ENCODE results near the gene TDRD9. TPM values are rescaled to one million over a fixed set of nuclear protein-coding genes. Genes with fewer than 3 reads are reported as not detected.

The TDRD9 gene
- total and polyA plus RNA-seq, 2 of the 4 experiments (the other 2 are of a cell fraction), result 0.07 to 0.18 TPM

- H3K4me1 ChIP-seq (ENCODE audit: control insufficient read depth, insufficient read depth, low read length), result no peaks in the 10 kb centered on the region
- dilution Hi-C loops (cut with HindIII; ENCODE audit: low sequenced_read_pairs, unreplicated experiment), result no loop called here
- H2AFZ ChIP-seq (replicated peaks; ENCODE audit: low read length, poor library complexity), result no peak overlapping the region
- DNase-seq, result no peak
- no peak overlapping the region for H3K18ac ChIP-seq (ENCODE audit: low read depth, low read length)
- TF ChIP-seq SMC3 (IDR thresholded peaks at IDR 0.05; ENCODE audit: low read depth, low read length) (no peak), NFE2L2 (IDR thresholded peaks at IDR 0.05; ENCODE audit: low read depth, low read length) (no peak), USF2 (IDR thresholded peaks at IDR 0.05; ENCODE audit: low read depth, low read length) (no peak), RCOR1 (IDR thresholded peaks at IDR 0.05; ENCODE audit: insufficient replicate concordance, low read length) (no peak), MAFK (IDR thresholded peaks at IDR 0.05; ENCODE audit: low read depth, low read length) (no peak), MAZ (IDR thresholded peaks at IDR 0.05; ENCODE audit: borderline replicate concordance, low read depth, low read length) (no peak), CHD1 (IDR thresholded peaks at IDR 0.05; ENCODE audit: low read depth, low read length) (no peak), FOS (IDR thresholded peaks at IDR 0.05; ENCODE audit: low read depth, low read length) (no peak), MXI1 (IDR thresholded peaks at IDR 0.05; ENCODE audit: borderline replicate concordance, low read depth, low read length) (no peak), RAD21 (IDR thresholded peaks at IDR 0.05; ENCODE audit: low read length) (no peak), CEBPB (IDR thresholded peaks at IDR 0.05; ENCODE audit: low read depth, low read length) (no peak), ELK1 (IDR thresholded peaks at IDR 0.05; ENCODE audit: borderline replicate concordance, low read depth, low read length) (no peak), POLR2A (IDR thresholded peaks at IDR 0.05; ENCODE audit: low read depth, low read length) (no peak), BHLHE40 (IDR thresholded peaks at IDR 0.05; ENCODE audit: low read depth, low read length) (no peak), RFX5 (IDR thresholded peaks at IDR 0.05; ENCODE audit: low read depth, low read length) (no peak)
- TF ChIP-seq, protein P1, sequence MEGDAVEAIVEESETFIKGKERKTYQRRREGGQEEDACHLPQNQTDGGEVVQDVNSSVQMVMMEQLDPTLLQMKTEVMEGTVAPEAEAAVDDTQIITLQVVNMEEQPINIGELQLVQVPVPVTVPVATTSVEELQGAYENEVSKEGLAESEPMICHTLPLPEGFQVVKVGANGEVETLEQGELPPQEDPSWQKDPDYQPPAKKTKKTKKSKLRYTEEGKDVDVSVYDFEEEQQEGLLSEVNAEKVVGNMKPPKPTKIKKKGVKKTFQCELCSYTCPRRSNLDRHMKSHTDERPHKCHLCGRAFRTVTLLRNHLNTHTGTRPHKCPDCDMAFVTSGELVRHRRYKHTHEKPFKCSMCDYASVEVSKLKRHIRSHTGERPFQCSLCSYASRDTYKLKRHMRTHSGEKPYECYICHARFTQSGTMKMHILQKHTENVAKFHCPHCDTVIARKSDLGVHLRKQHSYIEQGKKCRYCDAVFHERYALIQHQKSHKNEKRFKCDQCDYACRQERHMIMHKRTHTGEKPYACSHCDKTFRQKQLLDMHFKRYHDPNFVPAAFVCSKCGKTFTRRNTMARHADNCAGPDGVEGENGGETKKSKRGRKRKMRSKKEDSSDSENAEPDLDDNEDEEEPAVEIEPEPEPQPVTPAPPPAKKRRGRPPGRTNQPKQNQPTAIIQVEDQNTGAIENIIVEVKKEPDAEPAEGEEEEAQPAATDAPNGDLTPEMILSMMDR (conservative IDR thresholded peaks at IDR 0.05; ENCODE audit: low read depth, low read length), result no peak
- H3K27ac ChIP-seq (ENCODE audit: insufficient read depth, low read length), result no peak overlapping the region
- H4K8ac ChIP-seq (ENCODE audit: low read depth in 2 of 2, low read length in 2 of 2), result no peak overlapping the region
- H3K9me3 ChIP-seq (ENCODE audit: control insufficient read depth, insufficient read depth, low read length), result 0 out of 2 replicates have a peak, but pooled peaks cover 2% of the 10 kb centered on the region
- H3K36me3 ChIP-seq (ENCODE audit: control insufficient read depth, insufficient read depth, low read length), result no peaks in the 10 kb centered on the region
- ChIA-PET POLR2A (ENCODE audit: unreplicated experiment) (no interaction called here), CTCF (interaction anchor here (1.2 kb wide), 2 partner anchors 9 to 14 kb away, joined by 3 to 5 read pairs; no protein-coding TSS in a partner anchor)
- no TSS peak for BruUV-seq (replicated peaks)
- no peak overlapping the region for H3K23ac ChIP-seq (ENCODE audit: low read depth, low read length)
- H2BK120ac ChIP-seq (ENCODE audit: low read depth, low read length), result no peak overlapping the region
- no peak overlapping the region for H3K4me3 ChIP-seq (ENCODE audit: insufficient read depth, low read depth, low read length)
- H2AK9ac ChIP-seq (replicated peaks; ENCODE audit: low read depth, low read length, poor library complexity), result no peak overlapping the region
- no peak for ATAC-seq (ENCODE audit: low read depth)
- no peak overlapping the region for H4K5ac ChIP-seq (ENCODE audit: low read depth, low read length)
- H3K56ac ChIP-seq (ENCODE audit: extremely low read depth, insufficient read depth, low read length), result no peak overlapping the region
- no peak overlapping the region for H3K4ac ChIP-seq (ENCODE audit: low read depth, low read length)
- no peak overlapping the region for H2AK5ac ChIP-seq (ENCODE audit: low read depth, low read length)
- H3K9ac ChIP-seq (ENCODE audit: low read depth, low read length), result no peak overlapping the region
- peaks cover 2% of the 10 kb centered on the region for H3K27me3 ChIP-seq (ENCODE audit: control insufficient read depth, insufficient read depth, low read length)
- H3K9me1 ChIP-seq (ENCODE audit: insufficient read depth, low read length), result no peaks in the 10 kb centered on the region
- H4K20me1 ChIP-seq (ENCODE audit: insufficient read depth, low read length), result no peaks in the 10 kb centered on the region; the same call in 1 of the 2 replicates
- no peak overlapping the region for H3K14ac ChIP-seq (replicated peaks; ENCODE audit: low read depth, low read length)
- H2BK15ac ChIP-seq (ENCODE audit: low read depth, low read length), result no peak overlapping the region
- H2BK20ac ChIP-seq (ENCODE audit: low read depth, low read length), result no peak overlapping the region
- no peak overlapping the region for H2BK5ac ChIP-seq (ENCODE audit: low read depth, low read length, poor library complexity, severe bottlenecking)
- in situ Hi-C loops (cut with MboI; ENCODE audit: low sequenced_read_pairs), result no loop called here
- WGBS, 2 experiments (ENCODE audit: extremely low coverage in 2 of 2, insufficient read length in 1 of 2), result 88% methylated on average over 4 of the region's 14 CpGs; no CpG with 5 or more reads in 1 of the 2 experiments
- H3K4me2 ChIP-seq (ENCODE audit: low read depth, low read length), result no peak overlapping the region
- no peak overlapping the region for H4K91ac ChIP-seq (ENCODE audit: insufficient read depth, low read depth, low read length)
- no peaks in the 10 kb centered on the region for H3K79me1 ChIP-seq (ENCODE audit: low read depth in 1 of 2, low read length in 2 of 2)
- intact Hi-C loops (cut with micrococcal nuclease), result no loop called here
Measured at GRCh38 chr14:103899833-103900232, 28.4 kb upstream of the TDRD9 start.

Measured in IMR-90 (cell line).